DOHH2 (cell line): ENCODE results near the gene SBF1.
A peak's percentile ranks its signal among the peaks of the same experiment; 100 is the strongest.

Experiments
- H3F3A ChIP-seq: fragments of 200-600 bp; sonication (generic), shearing (Covaris generic); 2 replicates; pipeline ENCODE4 v1.6.0; 2016; ENCODE audit warnings: antibody characterized with exemption, mild to moderate bottlenecking; ENCODE audit not compliant: control insufficient read depth, insufficient read depth
- H3K27ac ChIP-seq: fragments of 200-600 bp; sonication (generic); 2 replicates; pipeline ENCODE4 v1.5.1; 2014; ENCODE audit warnings: low read depth, mild to moderate bottlenecking, low read length, moderate library complexity
- H3K27me3 ChIP-seq: fragments of 200-600 bp; sonication (generic); 2 replicates; pipeline ENCODE4 v1.6.1; 2014; ENCODE audit warnings: mild to moderate bottlenecking, low read length, mixed read lengths; ENCODE audit not compliant: control insufficient read depth
- H3K36me3 ChIP-seq: fragments of 200-600 bp; sonication (generic); 2 replicates; pipeline ENCODE4 v1.6.1; 2014; ENCODE audit warnings: mild to moderate bottlenecking, low read length, moderate library complexity, mixed read lengths; ENCODE audit not compliant: control insufficient read depth
- H3K4me1 ChIP-seq: fragments of 200-600 bp; sonication (generic); 2 replicates; pipeline ENCODE4 v1.6.1; 2014; ENCODE audit warnings: mild to moderate bottlenecking, low read length, mixed read lengths; ENCODE audit not compliant: control insufficient read depth
- H3K4me2 ChIP-seq: fragments of 200-600 bp; sonication (generic); 2 replicates; pipeline ENCODE4 v1.6.0; 2014; ENCODE audit warnings: mild to moderate bottlenecking, low read length, moderate library complexity
- H3K4me3 ChIP-seq: fragments of 200-600 bp; sonication (generic); 2 replicates; pipeline ENCODE4 v1.5.1; 2014; ENCODE audit warnings: mild to moderate bottlenecking, low read length, mixed read lengths
- H3K79me2 ChIP-seq: fragments of 200-600 bp; sonication (generic); 2 replicates; pipeline ENCODE4 v1.6.1; 2014; ENCODE audit warnings: mild to moderate bottlenecking, low read length, mixed read lengths; ENCODE audit not compliant: control insufficient read depth
- H3K9me2 ChIP-seq: fragments of 200-600 bp; sonication (generic); replicated peaks from 2 replicates; pipeline ENCODE4 v1.6.1; 2014; ENCODE audit warnings: mild to moderate bottlenecking, low read length, mixed read lengths; ENCODE audit not compliant: control insufficient read depth
- H3K9me3 ChIP-seq: fragments of 200-600 bp; sonication (generic); 2 replicates; pipeline ENCODE4 v1.6.1; 2014; ENCODE audit warnings: antibody characterized with exemption, low read length, mixed read lengths; ENCODE audit not compliant: control insufficient read depth, insufficient read depth
- H4K20me1 ChIP-seq: fragments of 200-600 bp; sonication (generic); 2 replicates; pipeline ENCODE4 v1.6.0; 2014; ENCODE audit warnings: low read depth, mild to moderate bottlenecking, antibody characterized with exemption, low read length, moderate library complexity; ENCODE audit not compliant: control insufficient read depth, insufficient read depth
- EZH2phosphoT487 ChIP-seq: fragments of 200-600 bp; sonication (generic); IDR thresholded peaks from 2 replicates; pipeline ENCODE4 v1.6.1; 2017; ENCODE audit warnings: borderline replicate concordance, mild to moderate bottlenecking, antibody characterized with exemption, low read length, moderate library complexity, mixed read lengths
- TF ChIP-seq, protein P1 (sequence below): fragments of 200-600 bp; sonication (generic); IDR thresholded peaks from one replicate; pipeline ENCODE4 v1.5.1; 2014; ENCODE audit warnings: antibody characterized with exemption, mild to moderate bottlenecking, low read depth, low read length; ENCODE audit not compliant: poor library complexity, severe bottlenecking

SBF1 gene, protein sequence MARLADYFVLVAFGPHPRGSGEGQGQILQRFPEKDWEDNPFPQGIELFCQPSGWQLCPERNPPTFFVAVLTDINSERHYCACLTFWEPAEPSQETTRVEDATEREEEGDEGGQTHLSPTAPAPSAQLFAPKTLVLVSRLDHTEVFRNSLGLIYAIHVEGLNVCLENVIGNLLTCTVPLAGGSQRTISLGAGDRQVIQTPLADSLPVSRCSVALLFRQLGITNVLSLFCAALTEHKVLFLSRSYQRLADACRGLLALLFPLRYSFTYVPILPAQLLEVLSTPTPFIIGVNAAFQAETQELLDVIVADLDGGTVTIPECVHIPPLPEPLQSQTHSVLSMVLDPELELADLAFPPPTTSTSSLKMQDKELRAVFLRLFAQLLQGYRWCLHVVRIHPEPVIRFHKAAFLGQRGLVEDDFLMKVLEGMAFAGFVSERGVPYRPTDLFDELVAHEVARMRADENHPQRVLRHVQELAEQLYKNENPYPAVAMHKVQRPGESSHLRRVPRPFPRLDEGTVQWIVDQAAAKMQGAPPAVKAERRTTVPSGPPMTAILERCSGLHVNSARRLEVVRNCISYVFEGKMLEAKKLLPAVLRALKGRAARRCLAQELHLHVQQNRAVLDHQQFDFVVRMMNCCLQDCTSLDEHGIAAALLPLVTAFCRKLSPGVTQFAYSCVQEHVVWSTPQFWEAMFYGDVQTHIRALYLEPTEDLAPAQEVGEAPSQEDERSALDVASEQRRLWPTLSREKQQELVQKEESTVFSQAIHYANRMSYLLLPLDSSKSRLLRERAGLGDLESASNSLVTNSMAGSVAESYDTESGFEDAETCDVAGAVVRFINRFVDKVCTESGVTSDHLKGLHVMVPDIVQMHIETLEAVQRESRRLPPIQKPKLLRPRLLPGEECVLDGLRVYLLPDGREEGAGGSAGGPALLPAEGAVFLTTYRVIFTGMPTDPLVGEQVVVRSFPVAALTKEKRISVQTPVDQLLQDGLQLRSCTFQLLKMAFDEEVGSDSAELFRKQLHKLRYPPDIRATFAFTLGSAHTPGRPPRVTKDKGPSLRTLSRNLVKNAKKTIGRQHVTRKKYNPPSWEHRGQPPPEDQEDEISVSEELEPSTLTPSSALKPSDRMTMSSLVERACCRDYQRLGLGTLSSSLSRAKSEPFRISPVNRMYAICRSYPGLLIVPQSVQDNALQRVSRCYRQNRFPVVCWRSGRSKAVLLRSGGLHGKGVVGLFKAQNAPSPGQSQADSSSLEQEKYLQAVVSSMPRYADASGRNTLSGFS (N-terminal part only)

DNA sequence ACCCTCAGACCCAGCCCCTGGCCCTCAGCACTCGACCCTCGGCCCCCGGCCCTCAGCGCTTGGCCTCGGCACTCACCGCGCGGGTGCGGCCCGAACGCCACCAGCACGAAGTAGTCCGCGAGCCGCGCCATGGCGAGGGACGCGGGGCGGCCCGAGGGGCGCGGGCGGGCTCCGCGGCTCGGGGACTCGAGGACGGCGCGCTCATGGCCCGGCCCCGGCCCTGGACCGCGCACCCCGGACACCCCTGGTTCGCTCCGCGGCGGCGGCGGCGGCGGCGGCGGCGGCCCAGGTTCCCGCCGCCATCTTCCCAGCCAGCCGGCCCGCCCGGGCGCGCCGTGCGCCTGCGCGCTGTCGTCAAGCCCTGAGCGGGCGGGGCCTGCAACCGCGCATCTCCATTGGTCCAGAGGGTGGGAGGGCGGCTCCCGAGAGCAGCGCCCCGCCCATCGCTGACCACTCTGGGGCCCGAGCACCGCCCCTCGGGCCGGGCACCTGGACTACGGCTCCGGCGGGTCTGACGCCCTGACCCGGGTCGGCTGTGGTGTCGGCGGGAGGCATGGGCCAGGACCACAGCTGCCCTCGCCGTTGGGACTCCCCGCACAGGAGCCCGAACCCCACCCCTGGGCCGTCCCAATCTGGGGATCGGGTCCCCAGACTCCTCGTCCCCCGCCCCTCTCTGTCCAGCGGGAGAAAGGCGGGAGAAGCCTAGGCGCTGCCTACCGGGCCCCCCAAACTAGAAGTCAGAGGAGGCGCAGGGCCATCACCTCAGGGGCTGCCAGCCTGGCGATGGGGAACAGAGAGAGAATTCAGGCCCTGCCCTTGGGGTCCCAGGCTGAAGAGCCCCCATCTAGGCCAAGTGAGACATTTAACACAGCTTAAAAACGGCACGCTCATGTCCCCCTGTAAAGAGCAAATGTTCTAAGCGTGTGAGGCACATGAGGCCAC is at the start of gene SBF1:
Gene SBF1 (minus strand): TSS at position 326 of the 942 bp plus-strand sequence. CDS start 195 bp downstream, at position 131.
- Histone ChIP-seq H3K4me3 (peak within 1 kb of the TSS; percentile 82), H3K79me2 (peaks cover 40% of the 10 kb centered on the region), H3K9me2 (no peaks in the 10 kb centered on the region), H3K4me2 (peak within 1 kb of the TSS; percentile 97), H4K20me1 (no peaks in the 10 kb centered on the region), H3F3A (peaks cover 18% of the 10 kb centered on the region), H3K27ac (peak within 1 kb of the TSS; percentile 100), H3K36me3 (peaks cover 38% of the 10 kb centered on the region), H3K9me3 (no peaks in the 10 kb centered on the region), H3K4me1 (peaks cover 44% of the 10 kb centered on the region), H3K27me3 (peaks cover 8% of the 10 kb centered on the region; the same call in 1 of the 2 replicates)
- no peak for TF ChIP-seq EZH2phosphoT487
- TF ChIP-seq, protein P1, sequence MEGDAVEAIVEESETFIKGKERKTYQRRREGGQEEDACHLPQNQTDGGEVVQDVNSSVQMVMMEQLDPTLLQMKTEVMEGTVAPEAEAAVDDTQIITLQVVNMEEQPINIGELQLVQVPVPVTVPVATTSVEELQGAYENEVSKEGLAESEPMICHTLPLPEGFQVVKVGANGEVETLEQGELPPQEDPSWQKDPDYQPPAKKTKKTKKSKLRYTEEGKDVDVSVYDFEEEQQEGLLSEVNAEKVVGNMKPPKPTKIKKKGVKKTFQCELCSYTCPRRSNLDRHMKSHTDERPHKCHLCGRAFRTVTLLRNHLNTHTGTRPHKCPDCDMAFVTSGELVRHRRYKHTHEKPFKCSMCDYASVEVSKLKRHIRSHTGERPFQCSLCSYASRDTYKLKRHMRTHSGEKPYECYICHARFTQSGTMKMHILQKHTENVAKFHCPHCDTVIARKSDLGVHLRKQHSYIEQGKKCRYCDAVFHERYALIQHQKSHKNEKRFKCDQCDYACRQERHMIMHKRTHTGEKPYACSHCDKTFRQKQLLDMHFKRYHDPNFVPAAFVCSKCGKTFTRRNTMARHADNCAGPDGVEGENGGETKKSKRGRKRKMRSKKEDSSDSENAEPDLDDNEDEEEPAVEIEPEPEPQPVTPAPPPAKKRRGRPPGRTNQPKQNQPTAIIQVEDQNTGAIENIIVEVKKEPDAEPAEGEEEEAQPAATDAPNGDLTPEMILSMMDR, result no peak

DNA sequence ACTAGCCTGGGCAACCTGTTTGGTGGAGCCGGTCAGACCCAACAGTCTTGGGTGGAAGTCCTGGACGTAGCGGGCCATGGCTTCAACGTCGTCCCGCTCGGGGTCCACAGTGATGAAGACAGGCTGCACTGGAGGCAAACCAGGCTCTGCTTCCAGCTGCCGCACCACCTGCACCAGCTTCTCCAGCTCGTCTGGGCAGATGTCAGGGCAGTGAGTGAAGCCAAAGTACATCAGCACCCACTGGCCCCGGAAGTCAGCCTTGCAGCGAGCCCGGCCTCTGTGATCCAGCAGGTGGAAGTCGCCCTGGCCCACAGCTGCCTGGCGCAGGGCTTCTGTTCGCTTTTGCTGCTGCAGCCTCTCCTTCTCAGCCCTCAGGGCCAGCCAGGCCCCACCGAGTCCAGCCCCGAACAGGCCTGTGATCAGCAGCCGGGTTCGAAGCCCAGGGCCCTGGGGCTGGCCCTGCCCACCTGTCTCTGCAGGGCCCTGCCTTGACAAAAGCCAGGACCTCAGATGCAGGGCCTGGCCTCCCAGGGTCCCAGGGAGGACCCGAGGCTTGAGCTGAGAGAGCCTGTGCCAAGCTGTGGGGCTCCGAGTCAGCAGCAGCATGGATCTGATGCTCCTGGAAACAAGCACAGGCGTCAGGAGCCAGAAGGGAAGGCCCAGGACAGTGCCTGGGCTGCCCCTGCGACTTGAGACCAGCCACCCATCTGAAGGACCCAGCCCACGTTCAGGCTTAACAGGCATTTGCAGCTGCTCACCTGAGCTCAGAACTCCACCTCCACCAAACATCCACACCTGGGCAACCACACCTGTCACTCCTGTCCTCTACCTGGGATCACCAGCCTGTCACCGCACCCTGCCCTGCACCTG is 49.2 kb upstream of the SBF1 start:
- Histone ChIP-seq H3K27ac (peak overlapping the region; percentile 83), H3K4me1 (peaks cover 22% of the 10 kb centered on the region), H3K27me3 (no peaks in the 10 kb centered on the region), H3K4me3 (peak overlapping the region; percentile 93), H3K9me2 (no peaks in the 10 kb centered on the region), H3K9me3 (no peaks in the 10 kb centered on the region), H3F3A (peaks cover 18% of the 10 kb centered on the region), H3K4me2 (peak overlapping the region; percentile 97), H3K79me2 (peaks cover 51% of the 10 kb centered on the region), H3K36me3 (peaks cover 52% of the 10 kb centered on the region), H4K20me1 (no peaks in the 10 kb centered on the region)
- no peak for TF ChIP-seq EZH2phosphoT487
- TF ChIP-seq, protein P1, result no peak
